ENCODE results near the gene KCNN4. TPM values are rescaled to one million over a fixed set of nuclear protein-coding genes. Genes with fewer than 3 reads are reported as not detected.

KCNN4 gene
- polyA plus RNA-seq, 5 donors: 1.3 to 2.6 (median 1.6) TPM

DNA sequence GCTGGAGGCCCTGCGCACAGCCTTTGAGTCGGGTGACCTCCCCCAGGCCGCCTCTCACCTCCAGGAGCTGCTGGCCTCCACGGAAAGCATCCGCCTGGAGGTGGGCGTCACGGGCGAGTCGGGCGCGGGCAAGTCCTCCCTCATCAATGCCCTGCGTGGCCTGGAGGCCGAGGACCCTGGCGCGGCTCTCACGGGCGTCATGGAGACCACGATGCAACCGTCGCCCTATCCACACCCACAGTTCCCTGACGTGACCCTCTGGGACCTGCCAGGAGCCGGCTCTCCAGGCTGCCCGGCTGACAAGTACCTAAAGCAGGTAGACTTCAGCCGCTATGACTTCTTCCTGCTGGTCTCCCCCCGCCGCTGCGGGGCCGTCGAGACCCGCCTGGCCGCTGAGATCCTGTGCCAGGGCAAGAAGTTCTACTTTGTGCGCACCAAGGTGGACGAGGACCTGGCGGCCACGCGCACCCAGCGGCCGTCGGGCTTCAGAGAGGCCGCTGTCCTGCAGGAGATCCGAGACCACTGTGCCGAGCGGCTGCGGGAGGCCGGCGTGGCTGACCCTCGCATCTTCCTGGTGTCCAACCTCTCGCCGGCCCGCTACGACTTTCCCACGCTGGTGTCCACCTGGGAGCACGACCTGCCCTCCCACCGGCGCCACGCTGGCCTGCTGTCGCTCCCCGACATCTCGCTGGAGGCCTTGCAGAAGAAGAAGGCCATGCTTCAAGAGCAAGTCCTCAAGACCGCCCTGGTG, 62.0 kb downstream of the KCNN4 start:
- DNase-seq: no peak

Other genes with a start within 250 kb of the KCNN4 start
- 1 to 10 TPM; 1.3 to 3.8 (median 2.1) TPM for gene ZNF575, start 247.8 kb downstream of the KCNN4 start, polyA plus RNA-seq (ENCODE audit: insufficient read depth in 1 of 5, insufficient read length in 5 of 5, low replicate concordance in 1 of 5)
- 10 to 100 TPM; 50.7 to 61.1 (median 54.6) TPM for gene XRCC1, start 205.4 kb downstream of the KCNN4 start, polyA plus RNA-seq (ENCODE audit: insufficient read depth in 1 of 5, insufficient read length in 5 of 5, low replicate concordance in 1 of 5)
- 10 to 100 TPM; 17.1 to 20.5 (median 18.2) TPM for gene PINLYP, start 205.2 kb downstream of the KCNN4 start, polyA plus RNA-seq (ENCODE audit: insufficient read depth in 1 of 5, insufficient read length in 5 of 5, low replicate concordance in 1 of 5)
- gene IRGQ, start 184.8 kb downstream of the KCNN4 start, polyA plus RNA-seq (ENCODE audit: insufficient read depth in 1 of 5, insufficient read length in 5 of 5, low replicate concordance in 1 of 5): 10 to 100 TPM; 14.6 to 19.0 (median 16.1) TPM
- gene ZNF576, start 184.4 kb downstream of the KCNN4 start, polyA plus RNA-seq (ENCODE audit: insufficient read depth in 1 of 5, insufficient read length in 5 of 5, low replicate concordance in 1 of 5): 10 to 100 TPM in 3 of 5 donors, 1 to 10 TPM in 2; 10.0 to 14.4 (median 10.6) TPM
- 1 to 10 TPM; 1.6 to 3.0 (median 1.7) TPM for gene SRRM5, start 168.9 kb downstream of the KCNN4 start, polyA plus RNA-seq (ENCODE audit: insufficient read depth in 1 of 5, insufficient read length in 5 of 5, low replicate concordance in 1 of 5)
- 100 to 1,000 TPM in 1 of 5 donors, 10 to 100 TPM in 4; 72.1 to 136 (median 77.7) TPM for gene ZNF428, start 161.3 kb downstream of the KCNN4 start, polyA plus RNA-seq (ENCODE audit: insufficient read depth in 1 of 5, insufficient read length in 5 of 5, low replicate concordance in 1 of 5)
- gene CADM4, start 141.1 kb downstream of the KCNN4 start, polyA plus RNA-seq (ENCODE audit: insufficient read depth in 1 of 5, insufficient read length in 5 of 5, low replicate concordance in 1 of 5): 10 to 100 TPM; 17.5 to 25.8 (median 19.2) TPM
- 10 to 100 TPM; 13.4 to 19.9 (median 17.2) TPM for gene PLAUR, start 110.8 kb downstream of the KCNN4 start, polyA plus RNA-seq (ENCODE audit: insufficient read depth in 1 of 5, insufficient read length in 5 of 5, low replicate concordance in 1 of 5)
- gene IRGC, start 64.9 kb downstream of the KCNN4 start, polyA plus RNA-seq (ENCODE audit: insufficient read depth in 1 of 5, insufficient read length in 5 of 5, low replicate concordance in 1 of 5): not detected
- gene SMG9, start 26.0 kb downstream of the KCNN4 start, polyA plus RNA-seq (ENCODE audit: insufficient read depth in 1 of 5, insufficient read length in 5 of 5, low replicate concordance in 1 of 5): 10 to 100 TPM; 49.8 to 70.9 (median 54.0) TPM
- under 1 TPM; 0.30 to 0.49 (median 0.40) TPM for gene LYPD5, start 21.5 kb upstream of the KCNN4 start, polyA plus RNA-seq (ENCODE audit: insufficient read depth in 1 of 5, insufficient read length in 5 of 5, low replicate concordance in 1 of 5)
- gene ZNF283, start 46.3 kb upstream of the KCNN4 start, polyA plus RNA-seq (ENCODE audit: insufficient read depth in 1 of 5, insufficient read length in 5 of 5, low replicate concordance in 1 of 5): 10 to 100 TPM; 10.0 to 24.2 (median 22.8) TPM
- gene ZNF404, start 103.0 kb upstream of the KCNN4 start, polyA plus RNA-seq (ENCODE audit: insufficient read depth in 1 of 5, insufficient read length in 5 of 5, low replicate concordance in 1 of 5): 10 to 100 TPM; 13.9 to 23.3 (median 20.9) TPM
- gene ZNF45, start 154.3 kb upstream of the KCNN4 start, polyA plus RNA-seq (ENCODE audit: insufficient read depth in 1 of 5, insufficient read length in 5 of 5, low replicate concordance in 1 of 5): 10 to 100 TPM; 23.8 to 36.1 (median 31.1) TPM
- gene ZNF221, start 170.3 kb upstream of the KCNN4 start, polyA plus RNA-seq (ENCODE audit: insufficient read depth in 1 of 5, insufficient read length in 5 of 5, low replicate concordance in 1 of 5): 1 to 10 TPM; 2.8 to 9.4 (median 9.0) TPM
- 10 to 100 TPM; 14.2 to 21.3 (median 17.9) TPM for gene ZNF155, start 203.2 kb upstream of the KCNN4 start, polyA plus RNA-seq (ENCODE audit: insufficient read depth in 1 of 5, insufficient read length in 5 of 5, low replicate concordance in 1 of 5)
- gene ZNF230, start 222.0 kb upstream of the KCNN4 start, polyA plus RNA-seq (ENCODE audit: insufficient read depth in 1 of 5, insufficient read length in 5 of 5, low replicate concordance in 1 of 5): 10 to 100 TPM in 1 of 5 donors, 1 to 10 TPM in 4; 7.4 to 10.7 (median 8.8) TPM
- 10 to 100 TPM in 4 of 5 donors, 1 to 10 TPM in 1; 9.3 to 13.3 (median 11.4) TPM for gene ZNF222, start 244.4 kb upstream of the KCNN4 start, polyA plus RNA-seq (ENCODE audit: insufficient read depth in 1 of 5, insufficient read length in 5 of 5, low replicate concordance in 1 of 5)

Measured in right lung (tissue), 5 donors.